ENCODE results near the gene PIK3CA. TPM values are rescaled to one million over a fixed set of nuclear protein-coding genes. Genes with fewer than 3 reads are reported as not detected.

PIK3CA gene
- total RNA-seq, 1 experiment from 2014 or later: 19.8 TPM

GRCh38 chr3:179147514-179147872, 664 bp upstream of the PIK3CA start:
- Histone ChIP-seq H3K27ac (ENCODE audit: low read depth, low read length, poor library complexity, severe bottlenecking) (peak overlapping the region; percentile 89), H3K9me3 (ENCODE audit: low read depth, low read length, poor library complexity, severe bottlenecking) (no peaks in the 10 kb centered on the region), H3K4me3 (ENCODE audit: low read depth, low read length, poor library complexity, severe bottlenecking) (peak overlapping the region; percentile 73), H3K4me1 (ENCODE audit: insufficient read depth, low read length, poor library complexity, severe bottlenecking) (peaks cover 24% of the 10 kb centered on the region), H3K27me3 (replicated peaks; ENCODE audit: insufficient read depth, low read depth, low read length, poor library complexity) (no peaks in the 10 kb centered on the region), H3K36me3 (ENCODE audit: insufficient read depth, low read length, poor library complexity, severe bottlenecking) (no peaks in the 10 kb centered on the region)
- no peak for DNase-seq (ENCODE audit: low spot score)
- no peak for TF ChIP-seq EZH2 (IDR thresholded peaks at IDR 0.05; ENCODE audit: borderline replicate concordance, low read depth, low read length, poor library complexity, severe bottlenecking)
- TF ChIP-seq CTCF (conservative IDR thresholded peaks at IDR 0.05; ENCODE audit: low read depth, low read length): peak; percentile 34; the same call in 1 of the 2 replicates
- intact Hi-C loops (cut with micrococcal nuclease; ENCODE audit: unreplicated experiment): loop anchor here (1.0 to 5.0 kb wide), 4 partner anchors 125 to 411 kb away; no protein-coding TSS in a partner anchor
- POLR2A ChIA-PET (ENCODE audit: low non-redundant PET): interaction anchor here (0.6 to 0.7 kb wide), 3 partner anchors 131 to 622 kb away, joined by 3 to 10 read pairs (median 4); partner anchors contain the start of gene ACTL6A
- BruUV-seq (replicated peaks): TSS peak; percentile 55
- CTCF ChIA-PET: interaction anchor here (0.6 to 1.0 kb wide), 3 partner anchors 38 to 168 kb away, joined by 3 to 4 read pairs (median 4); no protein-coding TSS in a partner anchor

- H3K9me3 ChIP-seq (ENCODE audit: low read depth, low read length, poor library complexity, severe bottlenecking): no peaks in the 10 kb centered on the region
- no peaks in the 10 kb centered on the region for H3K27me3 ChIP-seq (replicated peaks; ENCODE audit: insufficient read depth, low read depth, low read length, poor library complexity)
- H3K36me3 ChIP-seq (ENCODE audit: insufficient read depth, low read length, poor library complexity, severe bottlenecking): no peaks in the 10 kb centered on the region
- intact Hi-C loops (cut with micrococcal nuclease; ENCODE audit: unreplicated experiment): loop anchor here (2.0 to 5.0 kb wide), 2 partner anchors 78 to 123 kb away; partner anchors contain the start of gene ZMAT3
- H3K4me3 ChIP-seq (ENCODE audit: low read depth, low read length, poor library complexity, severe bottlenecking): peak overlapping the region; percentile 73
- TF ChIP-seq CTCF (conservative IDR thresholded peaks at IDR 0.05; ENCODE audit: low read depth, low read length): no peak
- TF ChIP-seq EZH2 (IDR thresholded peaks at IDR 0.05; ENCODE audit: borderline replicate concordance, low read depth, low read length, poor library complexity, severe bottlenecking): no peak
- H3K4me1 ChIP-seq (ENCODE audit: insufficient read depth, low read length, poor library complexity, severe bottlenecking): peaks cover 24% of the 10 kb centered on the region
- BruUV-seq (replicated peaks): no TSS peak
- ChIA-PET CTCF (interaction anchor here (0.6 to 1.0 kb wide), 3 partner anchors 113 to 173 kb away, joined by 3 to 9 read pairs (median 5); no protein-coding TSS in a partner anchor), POLR2A (ENCODE audit: low non-redundant PET) (no interaction called here)
- H3K27ac ChIP-seq (ENCODE audit: low read depth, low read length, poor library complexity, severe bottlenecking): peak overlapping the region; percentile 89
- peak; percentile 63 for DNase-seq (ENCODE audit: low spot score)
Observed at GRCh38 chr3:179148616-179149405, 654 bp downstream of the PIK3CA start.

GRCh38 chr3:179149406-179149867, 1.3 kb downstream of the PIK3CA start:
- ChIA-PET POLR2A (ENCODE audit: low non-redundant PET) (no interaction called here), CTCF (interaction anchor here (0.6 to 1.0 kb wide), 2 partner anchors 112 to 173 kb away, joined by 3 to 9 read pairs; no protein-coding TSS in a partner anchor)
- peaks cover 24% of the 10 kb centered on the region for H3K4me1 ChIP-seq (ENCODE audit: insufficient read depth, low read length, poor library complexity, severe bottlenecking)
- TF ChIP-seq CTCF (conservative IDR thresholded peaks at IDR 0.05; ENCODE audit: low read depth, low read length) (no peak), EZH2 (IDR thresholded peaks at IDR 0.05; ENCODE audit: borderline replicate concordance, low read depth, low read length, poor library complexity, severe bottlenecking) (no peak)
- H3K27ac ChIP-seq (ENCODE audit: low read depth, low read length, poor library complexity, severe bottlenecking): peak overlapping the region; percentile 89
- no peaks in the 10 kb centered on the region for H3K27me3 ChIP-seq (replicated peaks; ENCODE audit: insufficient read depth, low read depth, low read length, poor library complexity)
- no peaks in the 10 kb centered on the region for H3K36me3 ChIP-seq (ENCODE audit: insufficient read depth, low read length, poor library complexity, severe bottlenecking)
- no peak for DNase-seq (ENCODE audit: low spot score)
- intact Hi-C loops (cut with micrococcal nuclease; ENCODE audit: unreplicated experiment): loop anchor here (2.0 to 5.0 kb wide), 2 partner anchors 79 to 123 kb away; partner anchors contain the start of gene ZMAT3
- BruUV-seq (replicated peaks): no TSS peak
- peak overlapping the region; percentile 73 for H3K4me3 ChIP-seq (ENCODE audit: low read depth, low read length, poor library complexity, severe bottlenecking)
- no peaks in the 10 kb centered on the region for H3K9me3 ChIP-seq (ENCODE audit: low read depth, low read length, poor library complexity, severe bottlenecking)

All from A673 (cell line).